GM19099 (cell line): Measurements from ENCODE around the gene RPL37A.
A peak's percentile ranks its signal among the peaks of the same experiment; 100 is the strongest.

Source experiments
- POLR2A ChIP-seq: IDR thresholded peaks from 3 replicates; pipeline ENCODE4 v1.6.1; 2011; ENCODE audit warnings: low read depth; ENCODE audit not compliant: insufficient read length; ENCODE audit errors: extremely low read depth

RPL37A gene

GRCh38 chr2:216498379-216499352 lies at the start of gene RPL37A:
Gene RPL37A, plus strand, starts transcription at chr2:216498844. Its CDS starts 31 bp downstream, at chr2:216498875.
- peak; percentile 99 for TF ChIP-seq POLR2A

GRCh38 chr2:216450346-216450745 lies 48.3 kb upstream of the RPL37A start:
- no peak for TF ChIP-seq POLR2A

GRCh38 chr2:216450784-216451183 lies 47.9 kb upstream of the RPL37A start:
- no peak for TF ChIP-seq POLR2A

- TF ChIP-seq POLR2A, result no peak
Measured at GRCh38 chr2:216453955-216454614, 44.6 kb upstream of the RPL37A start.

- no peak for TF ChIP-seq POLR2A
Measured at GRCh38 chr2:216463148-216463547, 35.5 kb upstream of the RPL37A start.

- TF ChIP-seq POLR2A, result no peak
Measured at GRCh38 chr2:216464104-216464720, 34.4 kb upstream of the RPL37A start.

- TF ChIP-seq POLR2A, result no peak
Measured at GRCh38 chr2:216465579-216466195, 33.0 kb upstream of the RPL37A start.

- no peak for TF ChIP-seq POLR2A
Measured at GRCh38 chr2:216467845-216468244, 30.8 kb upstream of the RPL37A start.

GRCh38 chr2:216469661-216470060 lies 29.0 kb upstream of the RPL37A start:
- TF ChIP-seq POLR2A, result no peak

GRCh38 chr2:216473187-216473586 lies 25.5 kb upstream of the RPL37A start:
- TF ChIP-seq POLR2A, result no peak

GRCh38 chr2:216474925-216475670 lies 23.5 kb upstream of the RPL37A start:
- no peak for TF ChIP-seq POLR2A

GRCh38 chr2:216475767-216476166 lies 22.9 kb upstream of the RPL37A start:
- TF ChIP-seq POLR2A, result no peak

- TF ChIP-seq POLR2A, result no peak
Measured at GRCh38 chr2:216477283-216478035, 21.2 kb upstream of the RPL37A start.

GRCh38 chr2:216478151-216478550 lies 20.5 kb upstream of the RPL37A start:
- TF ChIP-seq POLR2A, result no peak
